ENCODE measurements around the gene ST6GALNAC2.

ST6GALNAC2 gene

GRCh38 chr17:76543826-76544545 is 41.7 kb downstream of the ST6GALNAC2 start:
- no peak for TF ChIP-seq CTCF (IDR thresholded peaks at IDR 0.05)

GRCh38 chr17:76543482-76543825 is 42.2 kb downstream of the ST6GALNAC2 start:
- TF ChIP-seq CTCF (IDR thresholded peaks at IDR 0.05): no peak

- no peak for TF ChIP-seq CTCF (IDR thresholded peaks at IDR 0.05)
Measured at GRCh38 chr17:76542984-76543383, 42.7 kb downstream of the ST6GALNAC2 start.

GRCh38 chr17:76542566-76542971 is 43.1 kb downstream of the ST6GALNAC2 start:
- TF ChIP-seq CTCF (IDR thresholded peaks at IDR 0.05): no peak

GRCh38 chr17:76541739-76542454 is 43.8 kb downstream of the ST6GALNAC2 start:
- TF ChIP-seq CTCF (IDR thresholded peaks at IDR 0.05): no peak

- no peak for TF ChIP-seq CTCF (IDR thresholded peaks at IDR 0.05)
Measured at GRCh38 chr17:76540381-76541300, 45.0 kb downstream of the ST6GALNAC2 start.

- TF ChIP-seq CTCF (IDR thresholded peaks at IDR 0.05): no peak
Measured at GRCh38 chr17:76539631-76540271, 45.9 kb downstream of the ST6GALNAC2 start, which contains the start of gene PRCD. Gene PRCD (plus strand): TSS chr17:76540044. CDS start chr17:76540142, 98 bp downstream.

Data from LNCAP (cell line).